Motor neuron (in vitro differentiated cells): ENCODE results near the gene OIT3. TPM values are rescaled to one million over a fixed set of nuclear protein-coding genes. Genes with fewer than 3 reads are reported as not detected.

Source experiments
- ATAC-seq, 8 experiments: fragments of 200-7000 bp; cut with Tn5 transposase; replicated peaks in 6 of 8; 2 replicates each; pipeline ENCODE4 v1.8.0; 2021; ENCODE audit warnings: mild to moderate bottlenecking in 8 of 8, moderate library complexity in 8 of 8
- H3K27ac ChIP-seq, 2 donors: fragments of 250-450 bp; sonication (Bioruptor Pico); 2 replicates each; pipeline ENCODE4 v1.9.0; 2021; ENCODE audit warnings: antibody characterized with exemption in 2 of 2, mild to moderate bottlenecking in 2 of 2, moderate library complexity in 1 of 2
- H3K4me1 ChIP-seq, 2 donors: fragments of 250-450 bp; sonication (Bioruptor Pico); replicated peaks in 1 of 2; 2 replicates each; pipeline ENCODE4 v1.6.1; 2021; ENCODE audit warnings: antibody characterized with exemption in 2 of 2, mild to moderate bottlenecking in 2 of 2, moderate library complexity in 1 of 2
- H3K4me3 ChIP-seq, 5 donors: fragments of 250-450 bp; sonication (Bioruptor Pico); 2 replicates each; pipeline ENCODE4 v1.9.0; 2021; ENCODE audit warnings: antibody characterized with exemption in 5 of 5, mild to moderate bottlenecking in 5 of 5, moderate library complexity in 4 of 5
- WGBS, 10 experiments: fragments of 450-650 bp; shearing (Covaris generic); methylation state at CpG; one replicate each; pipeline ENCODE4 v1.0.0; 2022; 5-methylcytosine and 5-hydroxymethylcytosine counted together
- in situ Hi-C, 9 experiments: fragments of 400-800 bp; cut with MboI; loops; one replicate each; pipeline ENCODE4 v1.15.0; 2021; ENCODE audit warnings: low sequenced_read_pairs in 9 of 9, low pct_unique_long_range_greater_than_20kb in 2 of 9; ENCODE audit not compliant: unreplicated experiment in 9 of 9
- total RNA-seq, 8 experiments: library from RNA; unstranded; fragments of 300-600 nt; gene quantifications; 2 replicates each; pipeline versions ENCODE4 v1.2.3 to v1.2.4, GENCODE V29; 2022

Gene OIT3
- under 1 TPM in 3 of 8 experiments, not detected in 5; 0.08 to 0.24 (median 0.10) TPM for total RNA-seq

DNA sequence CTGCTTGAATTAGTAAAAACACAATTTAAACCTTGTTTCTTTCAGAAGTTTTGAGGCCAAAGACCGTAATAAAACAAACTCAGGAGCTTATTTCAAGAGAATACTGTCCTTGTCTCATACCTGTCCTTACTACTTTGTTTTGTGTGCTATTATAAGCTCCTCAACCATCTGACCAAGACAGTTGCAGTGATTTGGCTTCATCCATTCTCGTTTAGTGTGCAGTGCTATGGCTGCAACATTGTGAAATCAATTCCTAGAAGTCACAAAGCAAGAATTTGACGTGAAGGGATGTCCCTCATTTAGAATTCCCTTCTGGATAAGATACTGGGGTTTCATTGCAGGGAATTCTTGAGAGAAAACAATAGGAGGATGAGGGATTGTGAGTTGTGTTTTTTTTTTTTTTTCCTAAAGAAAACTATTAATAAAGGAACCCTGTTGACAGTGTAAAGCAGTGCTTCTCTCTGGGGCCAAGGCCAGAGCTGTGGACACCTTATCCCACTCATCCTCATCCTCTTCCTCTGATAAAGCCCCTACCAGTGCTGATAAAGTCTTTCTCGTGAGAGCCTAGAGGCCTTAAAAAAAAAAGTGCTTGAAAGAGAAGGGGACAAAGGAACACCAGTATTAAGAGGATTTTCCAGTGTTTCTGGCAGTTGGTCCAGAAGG is at the start of gene OIT3:
OIT3 (plus strand) TSS at position 604 of the 663 bp plus-strand sequence. CDS start 60 bp downstream, outside the sequence.
- Histone ChIP-seq H3K4me3 (no peak within 1 kb of the TSS), H3K4me1 (no peaks in the 10 kb centered on the region), H3K27ac (no peak within 1 kb of the TSS)
- no peak for ATAC-seq
- WGBS, 10 experiments = 45 to 93% (median 77%) methylated on average over 2 to 4 of the region's 4 CpGs
- in situ Hi-C loops = no loop called here

DNA sequence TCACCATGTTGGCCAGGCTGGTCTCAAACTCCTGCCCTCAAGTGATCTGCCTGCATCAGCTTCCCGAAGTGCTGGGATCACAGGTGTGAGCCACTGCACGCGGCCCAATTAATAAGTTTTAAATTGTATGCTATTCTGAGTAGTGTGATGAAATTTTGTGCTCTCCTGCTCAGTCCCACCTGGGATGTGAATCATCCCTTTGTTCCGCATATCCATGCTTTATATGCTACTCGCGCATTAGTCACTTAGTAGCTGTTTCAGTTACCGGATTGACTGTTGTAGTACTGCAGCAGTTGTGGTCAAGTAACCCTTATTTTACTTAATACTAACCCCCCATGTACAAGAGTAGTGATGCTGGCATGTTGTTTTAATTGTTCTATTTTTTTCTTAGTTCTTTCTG is 47.3 kb upstream of the OIT3 start:
- in situ Hi-C loops = loop anchor here in 5 of 9 experiments (25.0 kb wide), 1 partner anchor 484 kb away; the partner anchor contains the start of gene DNAJB12 (in 5 of the 5)
- Histone ChIP-seq H3K4me3 (no peak overlapping the region), H3K4me1 (no peaks in the 10 kb centered on the region), H3K27ac (no peak overlapping the region)
- ATAC-seq = peak in 2 of 8 experiments; percentile 57 to 94
- 0 to 100% (median 72%) methylated on average over 1 to 5 of the region's 7 CpGs for WGBS, 10 experiments

DNA sequence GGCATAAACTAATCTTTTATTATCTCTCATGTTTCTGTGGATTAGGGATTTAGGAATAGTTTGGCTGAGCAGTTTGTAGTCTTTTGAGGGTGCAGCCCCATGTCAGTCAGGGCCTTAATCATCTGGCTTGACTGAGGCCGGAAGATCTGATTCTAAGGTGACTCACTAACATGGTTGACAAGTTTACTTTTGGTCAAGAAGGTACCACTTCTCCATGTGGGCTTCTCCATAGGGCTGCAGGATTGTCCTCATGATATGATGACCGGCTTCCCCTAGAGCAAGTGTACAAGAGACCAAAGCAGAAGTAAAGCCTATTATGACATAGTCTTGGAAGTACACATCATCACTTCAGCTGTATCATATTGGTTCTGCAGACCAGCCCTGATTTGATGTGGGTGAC is 45.9 kb upstream of the OIT3 start:
- Histone ChIP-seq H3K4me3 (no peak overlapping the region), H3K4me1 (no peaks in the 10 kb centered on the region), H3K27ac (no peak overlapping the region)
- ATAC-seq = no peak
- in situ Hi-C loops = loop anchor here in 5 of 9 experiments (25.0 kb wide), 1 partner anchor 485 kb away; the partner anchor contains the start of gene DNAJB12 (in 5 of the 5)
- WGBS, 10 experiments = 60 to 100% (median 96%) methylated on average over 1 to 2 of the region's 2 CpGs; no CpG with 5 or more reads in 4 of the 10 experiments

DNA sequence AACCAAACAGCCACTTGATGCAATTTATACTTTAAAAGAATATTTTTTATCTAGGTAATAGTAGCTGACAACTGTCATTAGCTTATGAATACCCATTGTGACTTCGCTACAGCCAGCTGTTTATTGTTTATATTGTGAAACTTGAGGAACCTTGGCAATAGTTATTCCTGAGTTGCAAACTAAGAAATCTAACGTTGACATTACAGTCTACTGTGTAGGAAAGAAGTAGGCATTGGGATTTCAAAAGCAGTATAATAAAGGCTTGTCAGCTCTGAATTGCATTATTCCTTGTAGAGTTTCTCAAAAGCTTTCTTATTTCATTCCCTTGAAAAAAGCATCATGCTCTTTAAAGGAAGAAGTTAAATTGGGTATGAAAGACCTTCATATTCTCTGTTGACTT is 42.7 kb upstream of the OIT3 start:
- ATAC-seq = no peak
- H3K27ac ChIP-seq = no peak overlapping the region
- 58 to 96% (median 84%) methylated on average over 2 of the region's 2 CpGs; no CpG with 5 or more reads in 2 of the 10 experiments for WGBS, 10 experiments
- in situ Hi-C loops = no loop called here
- H3K4me3 ChIP-seq = no peak overlapping the region
- no peaks in the 10 kb centered on the region for H3K4me1 ChIP-seq

DNA sequence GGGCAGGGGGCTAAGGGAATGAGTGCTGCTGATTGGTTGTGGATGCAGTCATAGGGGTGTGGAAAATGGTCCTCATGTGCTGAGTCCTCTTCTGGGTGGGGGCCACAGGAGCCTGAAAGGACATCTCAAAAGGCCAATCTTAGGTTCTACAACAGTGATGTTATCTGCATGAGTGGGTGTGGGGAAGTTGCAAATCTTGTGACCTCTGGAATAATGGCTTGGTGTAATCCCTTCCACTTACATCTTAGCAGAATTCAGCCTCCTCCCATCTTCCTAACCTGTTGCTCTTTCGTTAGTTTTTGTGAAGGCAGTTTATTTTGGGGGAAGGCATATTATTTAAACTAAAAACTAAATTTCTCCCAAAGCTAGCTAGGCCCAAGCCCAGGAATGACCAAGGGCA is 42.0 kb upstream of the OIT3 start:
- Histone ChIP-seq H3K4me3 (no peak overlapping the region), H3K27ac (no peak overlapping the region), H3K4me1 (no peaks in the 10 kb centered on the region)
- ATAC-seq = no peak
- in situ Hi-C loops = no loop called here
- WGBS, 10 experiments = 67 to 100% (median 88%) methylated on average over 1 of the region's 1 CpG; no CpG with 5 or more reads in 3 of the 10 experiments

DNA sequence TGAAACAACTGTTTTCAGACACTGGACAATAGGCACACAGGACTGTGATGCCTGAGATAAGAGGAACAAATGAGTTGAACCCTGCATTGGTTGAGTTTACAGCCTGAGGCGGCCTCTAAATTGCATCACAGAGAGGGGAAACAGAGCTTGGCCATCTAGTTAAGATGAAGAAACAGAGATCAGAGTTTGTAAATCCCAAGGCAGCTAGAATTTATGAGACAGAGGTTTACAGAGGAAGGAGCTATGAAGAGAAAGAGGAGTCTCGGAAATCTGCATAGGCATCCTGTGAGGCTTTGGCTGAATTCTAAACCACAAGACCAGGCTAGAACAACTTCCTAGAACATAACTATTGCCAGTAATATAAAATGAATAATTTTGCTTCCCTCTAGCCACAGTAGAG is 41.0 kb upstream of the OIT3 start:
- H3K4me3 ChIP-seq = no peak overlapping the region
- in situ Hi-C loops = no loop called here
- 85 to 100% (median 100%) methylated on average over 1 to 2 of the region's 2 CpGs; no CpG with 5 or more reads in 1 of the 10 experiments for WGBS, 10 experiments
- H3K27ac ChIP-seq = no peak overlapping the region
- H3K4me1 ChIP-seq = no peaks in the 10 kb centered on the region
- ATAC-seq = peak in 1 of 8 experiments; percentile 29

DNA sequence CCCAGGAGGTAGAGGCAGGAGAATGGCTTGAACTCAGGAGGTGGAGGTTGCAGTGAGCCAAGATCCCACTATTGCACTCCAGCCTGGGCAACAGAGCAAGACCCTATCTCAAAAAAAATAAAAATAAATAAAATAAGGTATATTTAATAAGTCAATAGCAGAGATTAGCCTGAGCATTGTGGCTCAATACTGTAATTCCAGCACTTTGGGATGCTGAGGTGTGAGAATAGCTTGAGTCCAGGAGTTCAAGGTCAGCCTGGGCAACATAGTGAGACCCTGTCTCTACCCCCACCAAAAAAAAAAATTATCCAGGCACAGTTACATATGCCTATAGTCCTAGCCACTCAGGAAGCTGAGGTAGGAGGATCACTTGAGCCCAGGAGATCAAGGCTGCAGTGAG is 38.4 kb upstream of the OIT3 start:
- in situ Hi-C loops = no loop called here
- Histone ChIP-seq H3K27ac (no peak overlapping the region), H3K4me3 (no peak overlapping the region), H3K4me1 (no peaks in the 10 kb centered on the region)
- no peak for ATAC-seq

DNA sequence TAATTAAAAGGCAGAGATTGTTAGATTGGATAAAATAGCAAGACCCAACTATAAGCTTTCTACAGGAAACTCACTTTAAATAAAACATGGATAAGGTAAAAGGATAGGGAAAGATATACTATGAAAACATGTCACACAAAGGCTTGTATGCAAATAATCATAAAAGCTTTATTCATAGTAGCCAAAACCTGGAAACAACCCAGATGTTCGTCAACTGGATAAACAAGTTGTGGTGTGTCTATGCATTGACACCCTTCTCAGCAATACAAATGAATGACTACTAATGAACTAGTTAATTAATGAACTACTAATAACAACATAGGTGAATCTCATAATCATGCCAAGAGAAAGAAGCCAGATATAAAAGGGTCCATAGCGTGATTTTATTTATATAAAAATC is 37.7 kb upstream of the OIT3 start:
- Histone ChIP-seq H3K4me3 (no peak overlapping the region), H3K4me1 (no peaks in the 10 kb centered on the region), H3K27ac (no peak overlapping the region)
- in situ Hi-C loops = no loop called here
- no peak for ATAC-seq
- 55 to 100% (median 89%) methylated on average over 1 to 2 of the region's 2 CpGs for WGBS, 10 experiments

DNA sequence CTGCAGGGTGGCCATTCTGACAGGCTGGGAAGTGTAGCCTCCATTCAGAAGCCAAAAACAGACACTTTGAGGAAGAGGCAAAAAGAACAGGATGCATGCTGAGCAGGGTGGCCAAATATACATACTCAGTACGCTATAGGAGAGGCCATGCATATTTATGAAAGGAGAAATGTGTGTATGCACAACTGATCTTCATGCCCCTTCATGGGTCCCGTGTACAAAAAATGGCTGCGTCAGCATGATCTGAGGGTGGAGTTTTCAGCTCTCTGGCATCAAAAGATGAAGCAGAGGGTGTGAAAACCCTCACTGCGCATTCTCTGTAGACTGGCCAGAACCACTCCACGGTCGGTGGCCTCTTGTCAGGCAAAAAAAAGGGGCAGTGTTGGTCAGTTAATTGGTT is 35.5 kb upstream of the OIT3 start:
- ATAC-seq = peak in 2 of 8 experiments; percentile 69 to 97
- in situ Hi-C loops = no loop called here
- no peaks in the 10 kb centered on the region for H3K4me1 ChIP-seq
- no peak overlapping the region for H3K27ac ChIP-seq
- H3K4me3 ChIP-seq = no peak overlapping the region
- 6 to 100% (median 94%) methylated on average over 1 to 6 of the region's 6 CpGs; no CpG with 5 or more reads in 2 of the 10 experiments for WGBS, 10 experiments

DNA sequence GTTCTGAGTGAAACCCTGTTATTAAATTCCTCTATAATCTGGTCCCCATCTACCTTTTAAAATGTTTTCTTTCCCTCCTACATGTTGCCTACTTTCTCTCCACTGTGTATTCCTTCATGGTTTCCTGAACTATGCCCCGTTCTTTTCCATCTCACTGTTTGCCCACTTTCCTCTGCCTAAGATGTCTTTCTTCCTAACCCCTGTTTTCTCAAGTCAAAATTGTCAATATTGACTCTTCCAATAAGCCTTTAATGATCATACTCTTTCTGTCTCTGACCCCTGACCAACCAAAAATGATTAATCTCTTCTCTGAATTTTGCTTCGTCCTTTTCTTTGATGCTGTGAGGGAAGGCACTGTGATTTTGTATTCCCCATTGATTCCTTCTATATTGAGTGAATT is 30.6 kb upstream of the OIT3 start:
- no peaks in the 10 kb centered on the region for H3K4me1 ChIP-seq
- H3K27ac ChIP-seq = no peak overlapping the region
- in situ Hi-C loops = no loop called here
- 67 to 100% (median 94%) methylated on average over 1 to 2 of the region's 2 CpGs for WGBS, 10 experiments
- ATAC-seq = no peak
- H3K4me3 ChIP-seq = no peak overlapping the region

DNA sequence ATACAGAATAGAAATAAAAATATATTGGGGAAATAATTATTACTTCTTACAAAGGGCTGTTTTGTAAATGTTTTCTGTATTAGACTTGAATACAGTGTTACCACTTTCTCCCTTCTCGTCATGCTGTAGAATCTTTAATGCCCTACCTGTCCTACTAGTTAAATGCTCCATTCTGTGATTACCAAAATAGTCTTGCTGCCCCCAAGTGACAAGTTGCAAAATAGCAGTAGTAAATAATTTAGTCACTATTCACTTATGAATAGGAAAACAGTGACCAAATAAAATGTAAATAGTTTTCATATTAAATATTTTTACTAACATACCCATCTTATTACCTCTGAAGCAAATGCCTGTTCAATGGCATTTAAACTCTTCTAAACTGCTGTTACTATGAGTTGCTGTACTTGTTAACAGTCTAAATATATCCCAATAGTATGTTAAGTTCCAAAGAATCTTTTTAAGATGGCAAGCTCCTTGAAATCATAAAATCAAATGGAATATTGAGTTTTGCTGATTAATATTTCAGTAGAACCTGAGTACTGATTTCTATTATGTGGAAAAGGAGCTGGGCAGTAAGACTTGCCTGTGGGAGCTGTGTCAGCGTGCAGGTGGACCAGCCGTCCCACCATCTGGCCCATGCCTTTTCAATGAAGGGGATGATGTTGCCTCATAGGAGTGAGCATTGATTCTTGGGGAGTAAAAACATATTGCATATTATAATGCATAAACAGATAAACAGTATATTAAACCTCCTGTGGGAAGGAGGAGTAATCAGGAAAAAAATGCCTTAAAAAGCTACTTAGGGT is 18.1 kb upstream of the OIT3 start:
- Histone ChIP-seq H3K4me3 (no peak overlapping the region), H3K27ac (no peak overlapping the region), H3K4me1 (no peaks in the 10 kb centered on the region)
- in situ Hi-C loops = no loop called here
- ATAC-seq = peak in 1 of 8 experiments; percentile 24
- 20 to 100% (median 78%) methylated on average over 1 to 3 of the region's 3 CpGs; no CpG with 5 or more reads in 2 of the 10 experiments for WGBS, 10 experiments

DNA sequence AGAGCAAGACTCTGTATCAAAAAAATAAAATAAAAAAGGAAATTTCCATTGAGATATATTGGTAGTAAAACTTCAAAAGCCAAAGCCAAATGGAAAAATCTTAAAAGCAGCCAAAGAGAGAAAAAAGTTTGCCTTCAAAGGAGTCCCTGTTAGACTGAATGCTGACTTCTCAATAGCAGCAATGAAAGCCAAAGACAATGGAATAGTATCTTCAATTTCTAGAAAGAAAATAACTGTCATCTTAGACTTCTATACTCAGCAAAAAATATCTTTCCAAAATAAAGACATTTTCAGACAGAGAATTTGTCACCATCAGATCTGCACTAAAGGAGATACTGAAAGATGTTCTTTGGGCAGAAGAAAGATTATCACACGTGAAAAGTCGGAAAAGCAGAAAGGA is 14.3 kb upstream of the OIT3 start:
- WGBS, 10 experiments = 94 to 100% (median 100%) methylated on average over 1 to 2 of the region's 2 CpGs; no CpG with 5 or more reads in 4 of the 10 experiments
- in situ Hi-C loops = no loop called here
- H3K4me3 ChIP-seq = no peak overlapping the region
- no peak overlapping the region for H3K27ac ChIP-seq
- ATAC-seq = no peak
- no peaks in the 10 kb centered on the region for H3K4me1 ChIP-seq

DNA sequence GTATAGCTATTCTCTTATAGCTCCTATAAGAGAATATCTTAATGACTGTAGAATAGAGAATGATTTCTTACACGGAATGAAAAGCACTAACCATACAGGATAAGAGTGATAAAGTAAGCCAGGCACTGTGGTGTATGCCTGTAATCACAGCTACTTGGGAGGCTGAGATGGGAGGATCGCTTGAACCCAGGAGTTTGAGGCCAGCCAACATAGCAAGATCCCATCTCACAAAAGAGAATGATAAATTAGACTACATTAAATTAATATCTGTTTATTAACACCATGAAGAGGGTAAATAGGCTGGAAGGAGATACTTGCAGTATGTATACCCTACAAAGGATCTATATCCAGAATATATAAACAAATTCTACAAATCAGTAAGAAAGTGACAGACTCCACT is 12.2 kb upstream of the OIT3 start:
- Histone ChIP-seq H3K4me1 (peaks cover 0 to 4% of the 10 kb centered on the region in 2 donors), H3K27ac (no peak overlapping the region), H3K4me3 (no peak overlapping the region)
- no peak for ATAC-seq
- in situ Hi-C loops = no loop called here
- 84 to 100% (median 90%) methylated on average over 1 to 2 of the region's 2 CpGs; no CpG with 5 or more reads in 1 of the 10 experiments for WGBS, 10 experiments
